ENCODE data around the gene IMP3.
A peak's percentile ranks its signal among the peaks of the same experiment; 100 is the strongest.
"Not testable (repeated sequence)": the region's sequence is repeated elsewhere in the genome, so short reads cannot be mapped to it uniquely, and the experiment has no call there.

IMP3 gene, protein sequence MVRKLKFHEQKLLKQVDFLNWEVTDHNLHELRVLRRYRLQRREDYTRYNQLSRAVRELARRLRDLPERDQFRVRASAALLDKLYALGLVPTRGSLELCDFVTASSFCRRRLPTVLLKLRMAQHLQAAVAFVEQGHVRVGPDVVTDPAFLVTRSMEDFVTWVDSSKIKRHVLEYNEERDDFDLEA

DNA sequence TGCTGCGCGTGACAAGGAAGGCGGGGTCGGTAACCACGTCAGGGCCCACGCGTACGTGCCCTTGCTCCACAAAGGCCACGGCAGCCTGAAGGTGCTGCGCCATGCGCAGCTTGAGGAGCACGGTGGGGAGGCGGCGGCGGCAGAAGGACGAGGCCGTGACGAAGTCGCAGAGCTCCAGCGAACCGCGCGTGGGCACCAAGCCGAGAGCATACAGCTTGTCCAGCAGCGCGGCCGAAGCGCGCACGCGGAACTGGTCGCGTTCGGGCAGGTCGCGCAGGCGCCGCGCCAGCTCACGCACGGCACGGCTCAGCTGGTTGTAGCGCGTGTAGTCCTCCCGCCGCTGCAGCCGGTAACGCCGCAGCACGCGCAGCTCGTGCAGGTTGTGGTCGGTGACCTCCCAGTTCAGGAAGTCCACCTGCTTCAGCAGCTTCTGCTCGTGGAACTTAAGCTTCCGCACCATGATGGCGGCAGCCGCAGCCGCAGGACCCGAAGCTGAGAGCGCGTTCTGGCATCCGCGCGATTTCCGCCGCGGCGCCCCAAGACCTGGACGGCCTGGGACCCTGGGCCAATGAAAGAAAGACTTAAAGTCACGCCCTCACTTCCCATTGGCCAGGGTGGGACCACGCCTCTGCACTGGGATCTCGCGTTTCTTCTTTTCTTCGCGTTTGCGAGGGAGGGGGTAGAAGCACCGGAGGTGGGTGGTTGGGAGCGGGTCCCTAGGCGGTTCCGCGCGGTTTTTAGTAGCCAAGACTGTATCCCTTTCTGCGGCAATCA, at the start of gene IMP3:
Gene IMP3, minus strand, starts transcription at position 516 of the 774 bp plus-strand sequence. Its CDS starts 56 bp downstream, at position 460.
- TF ChIP-seq, protein P1, sequence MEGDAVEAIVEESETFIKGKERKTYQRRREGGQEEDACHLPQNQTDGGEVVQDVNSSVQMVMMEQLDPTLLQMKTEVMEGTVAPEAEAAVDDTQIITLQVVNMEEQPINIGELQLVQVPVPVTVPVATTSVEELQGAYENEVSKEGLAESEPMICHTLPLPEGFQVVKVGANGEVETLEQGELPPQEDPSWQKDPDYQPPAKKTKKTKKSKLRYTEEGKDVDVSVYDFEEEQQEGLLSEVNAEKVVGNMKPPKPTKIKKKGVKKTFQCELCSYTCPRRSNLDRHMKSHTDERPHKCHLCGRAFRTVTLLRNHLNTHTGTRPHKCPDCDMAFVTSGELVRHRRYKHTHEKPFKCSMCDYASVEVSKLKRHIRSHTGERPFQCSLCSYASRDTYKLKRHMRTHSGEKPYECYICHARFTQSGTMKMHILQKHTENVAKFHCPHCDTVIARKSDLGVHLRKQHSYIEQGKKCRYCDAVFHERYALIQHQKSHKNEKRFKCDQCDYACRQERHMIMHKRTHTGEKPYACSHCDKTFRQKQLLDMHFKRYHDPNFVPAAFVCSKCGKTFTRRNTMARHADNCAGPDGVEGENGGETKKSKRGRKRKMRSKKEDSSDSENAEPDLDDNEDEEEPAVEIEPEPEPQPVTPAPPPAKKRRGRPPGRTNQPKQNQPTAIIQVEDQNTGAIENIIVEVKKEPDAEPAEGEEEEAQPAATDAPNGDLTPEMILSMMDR (IDR thresholded peaks at IDR 0.05; ENCODE audit: extremely low read depth, missing control alignments) = no peak
- DNase-seq (ENCODE audit: low spot score) = peak; percentile 98

DNA sequence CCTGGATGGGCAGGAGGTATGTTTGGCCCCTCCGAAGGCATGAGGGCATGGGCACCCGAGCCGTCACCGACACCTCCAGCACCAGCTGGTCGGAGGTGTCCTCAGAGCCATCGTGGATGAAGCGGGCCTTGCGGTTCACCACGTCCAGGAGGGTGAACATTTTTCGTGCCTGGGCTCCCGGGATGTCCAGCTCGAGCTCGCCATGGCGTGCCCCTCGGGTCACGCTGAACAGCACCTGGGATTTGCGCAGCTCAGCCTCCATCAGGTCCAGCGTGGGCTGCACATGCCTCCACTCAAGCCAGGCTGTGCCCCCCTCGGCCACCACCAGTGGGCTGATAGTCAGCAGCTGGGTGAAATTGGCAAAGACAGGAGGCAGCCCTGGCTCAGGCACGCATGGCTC, 49.4 kb upstream of the IMP3 start:
- not testable (repeated sequence) for DNase-seq (ENCODE audit: low spot score)

GRCh38 chr15:75688831-75689230, 48.8 kb upstream of the IMP3 start:
- DNase-seq (ENCODE audit: low spot score) = no peak
- TF ChIP-seq, protein P1 (IDR thresholded peaks at IDR 0.05; ENCODE audit: extremely low read depth, missing control alignments) = no peak

DNA sequence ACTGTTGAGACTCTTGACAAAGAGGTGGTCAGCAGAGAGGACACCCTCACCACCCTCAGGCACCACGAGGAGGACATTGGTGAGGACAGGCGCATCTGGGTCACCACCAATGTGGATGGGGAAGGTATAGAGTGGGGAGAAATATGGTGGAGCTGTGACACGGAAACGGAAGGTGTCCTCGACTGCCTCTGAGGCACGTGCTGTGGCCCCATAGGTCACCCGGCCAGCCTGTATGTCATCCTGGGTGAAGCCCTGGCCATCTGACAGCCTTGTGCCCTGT, 48.2 kb upstream of the IMP3 start:
- DNase-seq (ENCODE audit: low spot score) = no peak
- TF ChIP-seq, protein P1 (IDR thresholded peaks at IDR 0.05; ENCODE audit: extremely low read depth, missing control alignments) = no peak

- TF ChIP-seq, protein P1 (IDR thresholded peaks at IDR 0.05; ENCODE audit: extremely low read depth, missing control alignments) = no peak
These were observed 47.7 kb upstream of the IMP3 start for GRCh38 chr15:75687486-75688277.

GRCh38 chr15:75686212-75686642, 46.2 kb upstream of the IMP3 start:
- TF ChIP-seq, protein P1 (IDR thresholded peaks at IDR 0.05; ENCODE audit: extremely low read depth, missing control alignments) = peak; percentile 91
- DNase-seq (ENCODE audit: low spot score) = peak; percentile 86

More at GRCh38 chr15:75687486-75688277, 47.7 kb upstream of the IMP3 start:
- no peak for DNase-seq (ENCODE audit: low spot score)

GRCh38 chr15:75685195-75685594, 45.2 kb upstream of the IMP3 start:
- no peak for DNase-seq (ENCODE audit: low spot score)
- TF ChIP-seq, protein P1 (IDR thresholded peaks at IDR 0.05; ENCODE audit: extremely low read depth, missing control alignments) = no peak

Data from GM20000 (cell line).